ENCODE data around the gene TSHZ2. TPM values are rescaled to one million over a fixed set of nuclear protein-coding genes. Genes with fewer than 3 reads are reported as not detected.
"Not testable (repeated sequence)": the region's sequence is repeated elsewhere in the genome, so short reads cannot be mapped to it uniquely, and the experiment has no call there.

Gene TSHZ2
- total and polyA plus RNA-seq, 2 experiments from 2014 or later: 10.4 to 32.0 TPM

DNA sequence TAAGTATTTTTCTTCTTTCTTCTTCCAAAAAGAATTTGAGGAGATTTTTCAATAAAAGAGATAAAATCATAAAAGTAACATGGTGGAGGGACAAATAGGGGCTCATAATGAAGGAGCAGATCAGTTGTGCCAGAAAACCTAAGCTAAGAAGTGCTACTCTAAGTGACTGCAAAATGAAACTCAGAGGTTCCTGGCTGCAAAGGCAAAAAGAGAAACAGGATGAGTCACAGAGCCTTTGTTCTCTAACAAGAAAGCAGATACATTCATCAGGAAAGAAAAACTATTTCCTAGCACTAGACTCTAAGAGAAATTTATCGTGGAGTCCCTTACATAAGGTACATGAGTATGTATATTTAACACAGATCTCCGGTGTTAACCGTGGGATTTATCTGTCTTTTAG lies 49.8 kb downstream of the TSHZ2 start:
- Histone ChIP-seq H3K4me1 (ENCODE audit: low read depth) (peaks cover 41% of the 10 kb centered on the region), H3K27ac (no peak overlapping the region), H3K36me3 (no peaks in the 10 kb centered on the region), H3K4me3 (no peak overlapping the region), H3K27me3 (no peaks in the 10 kb centered on the region), H3K9me3 (ENCODE audit: low read depth) (no peaks in the 10 kb centered on the region)
- DNase-seq (ENCODE audit: low read depth in 1 of 2, low spot score in 1 of 2): no peak
- TF ChIP-seq, protein P1, sequence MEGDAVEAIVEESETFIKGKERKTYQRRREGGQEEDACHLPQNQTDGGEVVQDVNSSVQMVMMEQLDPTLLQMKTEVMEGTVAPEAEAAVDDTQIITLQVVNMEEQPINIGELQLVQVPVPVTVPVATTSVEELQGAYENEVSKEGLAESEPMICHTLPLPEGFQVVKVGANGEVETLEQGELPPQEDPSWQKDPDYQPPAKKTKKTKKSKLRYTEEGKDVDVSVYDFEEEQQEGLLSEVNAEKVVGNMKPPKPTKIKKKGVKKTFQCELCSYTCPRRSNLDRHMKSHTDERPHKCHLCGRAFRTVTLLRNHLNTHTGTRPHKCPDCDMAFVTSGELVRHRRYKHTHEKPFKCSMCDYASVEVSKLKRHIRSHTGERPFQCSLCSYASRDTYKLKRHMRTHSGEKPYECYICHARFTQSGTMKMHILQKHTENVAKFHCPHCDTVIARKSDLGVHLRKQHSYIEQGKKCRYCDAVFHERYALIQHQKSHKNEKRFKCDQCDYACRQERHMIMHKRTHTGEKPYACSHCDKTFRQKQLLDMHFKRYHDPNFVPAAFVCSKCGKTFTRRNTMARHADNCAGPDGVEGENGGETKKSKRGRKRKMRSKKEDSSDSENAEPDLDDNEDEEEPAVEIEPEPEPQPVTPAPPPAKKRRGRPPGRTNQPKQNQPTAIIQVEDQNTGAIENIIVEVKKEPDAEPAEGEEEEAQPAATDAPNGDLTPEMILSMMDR (IDR thresholded peaks at IDR 0.05; ENCODE audit: low read depth, low read length): no peak

DNA sequence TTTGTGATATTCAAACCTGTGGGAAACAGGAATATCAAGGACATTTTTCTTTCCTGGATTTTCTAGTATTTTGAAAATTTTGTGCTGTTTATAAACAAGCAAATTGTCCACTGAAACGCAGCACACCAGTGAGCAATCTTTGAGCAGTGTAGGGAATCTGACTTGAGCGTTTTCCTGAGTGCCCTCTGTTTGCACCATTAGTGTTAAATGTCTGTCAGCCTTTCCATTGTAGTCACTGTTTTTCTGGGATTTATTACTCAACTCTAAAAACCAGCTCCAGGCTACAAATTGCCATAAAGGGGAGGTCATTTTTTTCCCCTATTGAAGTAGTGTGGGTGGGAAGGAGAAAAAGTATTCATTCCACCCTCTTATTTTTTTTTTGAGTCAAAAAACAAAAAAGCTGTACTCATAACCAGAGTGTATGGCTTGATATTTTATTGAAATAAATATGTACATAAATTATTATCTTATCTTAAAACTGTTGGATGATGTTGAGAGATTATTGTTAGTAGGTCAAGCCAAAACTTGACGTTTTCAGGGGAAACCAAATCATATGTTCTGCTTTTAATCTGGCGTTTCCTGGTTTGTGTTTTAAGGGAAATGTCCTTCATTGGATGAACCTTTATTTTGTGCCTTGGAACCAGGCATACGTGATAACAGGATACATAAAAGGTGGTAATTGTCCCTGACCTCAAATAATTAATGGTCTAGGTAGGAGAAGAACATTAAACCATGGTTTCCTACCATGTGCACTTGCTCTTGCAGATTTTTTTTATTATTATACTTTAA lies 51.8 kb downstream of the TSHZ2 start:
- no peaks in the 10 kb centered on the region for H3K27me3 ChIP-seq
- DNase-seq (ENCODE audit: low read depth in 1 of 2, low spot score in 1 of 2): no peak
- H3K4me1 ChIP-seq (ENCODE audit: low read depth): peaks cover 35% of the 10 kb centered on the region
- no peaks in the 10 kb centered on the region for H3K9me3 ChIP-seq (ENCODE audit: low read depth)
- H3K27ac ChIP-seq: no peak overlapping the region
- no peak overlapping the region for H3K4me3 ChIP-seq
- TF ChIP-seq, protein P1 (IDR thresholded peaks at IDR 0.05; ENCODE audit: low read depth, low read length): no peak
- no peaks in the 10 kb centered on the region for H3K36me3 ChIP-seq

DNA sequence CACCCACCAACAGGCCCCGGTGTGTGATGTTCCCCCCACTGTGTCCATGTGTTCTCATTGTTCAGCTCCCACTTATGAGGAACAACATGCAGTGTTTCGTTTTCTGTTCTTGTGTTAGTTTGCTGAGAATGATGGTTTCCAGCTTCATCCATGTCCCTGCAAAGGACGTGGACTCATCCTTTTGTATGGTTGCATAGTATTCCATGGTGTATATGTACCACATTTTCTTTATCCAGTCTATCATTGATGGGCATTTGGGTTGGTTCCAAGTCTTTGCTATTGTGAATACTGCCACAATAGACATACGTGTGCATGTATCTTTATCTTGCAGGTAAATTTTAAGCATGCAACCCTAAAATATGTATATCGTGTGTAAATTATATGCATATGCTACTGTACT lies 52.5 kb downstream of the TSHZ2 start:
- not testable (repeated sequence) for DNase-seq (ENCODE audit: low read depth in 1 of 2, low spot score in 1 of 2); H3K36me3 ChIP-seq; H3K27me3 ChIP-seq; H3K4me3 ChIP-seq; H3K9me3 ChIP-seq (ENCODE audit: low read depth); H3K27ac ChIP-seq
- peaks cover 34% of the 10 kb centered on the region for H3K4me1 ChIP-seq (ENCODE audit: low read depth)

DNA sequence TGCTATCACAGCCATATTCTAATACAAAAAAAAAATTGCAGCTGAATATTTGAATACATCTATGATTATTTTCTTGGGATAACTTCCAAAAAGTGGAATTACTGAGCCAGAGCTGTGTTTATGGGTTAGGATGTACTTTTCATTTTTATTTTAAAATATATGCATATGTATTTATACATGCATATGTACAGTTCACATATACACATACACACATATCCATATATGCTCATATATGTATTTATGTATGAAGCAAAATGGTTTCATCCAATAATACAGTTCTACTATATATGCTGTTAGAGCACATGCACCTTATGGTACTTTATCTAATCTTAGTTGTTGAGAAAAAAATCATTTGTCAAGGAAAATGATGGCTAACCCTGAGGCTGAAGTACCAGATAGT lies 54.9 kb downstream of the TSHZ2 start:
- Histone ChIP-seq H3K27me3 (no peaks in the 10 kb centered on the region), H3K4me3 (no peak overlapping the region)
- TF ChIP-seq, protein P1 (IDR thresholded peaks at IDR 0.05; ENCODE audit: low read depth, low read length): no peak

DNA sequence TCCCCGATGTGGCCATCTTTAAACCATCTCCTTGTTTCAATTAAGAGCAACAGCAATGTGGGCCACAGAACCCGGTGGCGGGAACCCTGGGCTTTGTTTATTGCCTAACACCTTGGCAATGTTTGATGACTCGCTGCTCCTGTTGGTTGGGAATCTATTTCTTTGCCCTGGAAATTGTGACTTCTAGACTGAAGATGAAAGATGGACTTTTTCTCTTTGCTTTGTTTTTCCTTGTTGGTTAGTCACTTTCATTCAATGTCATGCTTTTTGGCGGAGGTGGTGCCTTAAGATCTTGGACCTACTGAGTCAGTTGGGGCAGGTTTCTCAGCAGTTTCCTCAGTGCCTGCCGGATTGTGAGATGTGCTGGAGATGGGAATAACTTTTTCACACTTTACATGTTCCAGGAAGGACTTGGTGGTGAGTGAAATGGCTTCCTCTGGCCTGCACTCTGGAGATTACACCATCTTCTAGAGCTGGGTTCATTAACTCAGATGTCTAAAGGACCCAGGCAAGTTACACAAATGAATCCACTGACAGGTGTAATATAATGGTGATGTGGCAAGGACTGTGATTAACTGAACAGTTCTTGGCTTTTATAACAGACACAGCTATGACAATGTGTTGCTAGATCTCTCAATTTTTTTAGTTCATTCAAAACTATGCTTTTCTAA lies 56.3 kb downstream of the TSHZ2 start:
- DNase-seq (ENCODE audit: low read depth in 1 of 2, low spot score in 1 of 2): no peak
- Histone ChIP-seq H3K9me3 (ENCODE audit: low read depth) (no peaks in the 10 kb centered on the region), H3K27ac (no peak overlapping the region), H3K27me3 (no peaks in the 10 kb centered on the region), H3K36me3 (no peaks in the 10 kb centered on the region), H3K4me3 (no peak overlapping the region), H3K4me1 (ENCODE audit: low read depth) (peaks cover 20% of the 10 kb centered on the region)
- TF ChIP-seq, protein P1 (IDR thresholded peaks at IDR 0.05; ENCODE audit: low read depth, low read length): no peak

More for the DNA sequence above, 54.9 kb downstream of the TSHZ2 start:
- H3K9me3 ChIP-seq (ENCODE audit: low read depth): no peaks in the 10 kb centered on the region
- H3K27ac ChIP-seq: no peak overlapping the region
- no peak for DNase-seq (ENCODE audit: low read depth in 1 of 2, low spot score in 1 of 2)
- peaks cover 23% of the 10 kb centered on the region for H3K4me1 ChIP-seq (ENCODE audit: low read depth)
- no peaks in the 10 kb centered on the region for H3K36me3 ChIP-seq

DNA sequence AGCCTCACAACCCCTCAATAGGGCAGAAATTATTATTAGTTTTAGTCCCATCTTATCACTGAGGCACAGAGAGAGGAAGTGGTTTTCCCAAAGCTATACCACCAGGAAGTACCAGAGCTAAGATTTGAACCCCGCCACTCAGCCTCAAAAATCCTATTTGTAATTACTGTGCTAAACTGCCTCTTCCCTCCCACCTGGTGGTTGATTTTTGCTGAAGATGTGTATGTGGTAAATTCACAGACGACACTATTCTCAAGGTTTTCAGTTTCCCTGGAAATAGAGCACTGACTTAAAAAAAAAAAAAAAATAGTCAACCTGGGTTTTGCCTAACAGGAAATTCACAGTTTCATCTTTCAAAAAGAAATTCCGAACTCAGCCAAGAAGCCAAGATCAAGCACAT lies 57.9 kb downstream of the TSHZ2 start:
- Histone ChIP-seq H3K36me3 (no peaks in the 10 kb centered on the region), H3K27ac (no peak overlapping the region), H3K27me3 (no peaks in the 10 kb centered on the region), H3K4me1 (ENCODE audit: low read depth) (peaks cover 18% of the 10 kb centered on the region), H3K4me3 (no peak overlapping the region), H3K9me3 (ENCODE audit: low read depth) (no peaks in the 10 kb centered on the region)
- TF ChIP-seq, protein P1 (IDR thresholded peaks at IDR 0.05; ENCODE audit: low read depth, low read length): no peak
- DNase-seq (ENCODE audit: low read depth in 1 of 2, low spot score in 1 of 2): no peak

Measured in cardiac muscle cell (in vitro differentiated cells and primary cell).